WERI-Rb-1 (cell line): ENCODE measurements around the gene BRF1.
"Not testable (repeated sequence)": the region's sequence is repeated elsewhere in the genome, so short reads cannot be mapped to it uniquely, and the experiment has no call there.

ENCODE experiments used
- DNase-seq: peaks from one replicate; pipeline ENCODE4 v3.0.0-alpha.2; 2020
- H3K27ac ChIP-seq: fragments of 250-450 bp; sonication (Bioruptor Pico); 2 replicates; pipeline ENCODE4 v1.5.1; 2020; ENCODE audit warnings: mild to moderate bottlenecking, moderate library complexity
- H3K27me3 ChIP-seq: fragments of 250-450 bp; sonication (Bioruptor Pico); 2 replicates; pipeline ENCODE4 v1.5.1; 2021; ENCODE audit warnings: mild to moderate bottlenecking, low read depth, moderate library complexity; ENCODE audit not compliant: insufficient read depth, severe bottlenecking
- H3K36me3 ChIP-seq: fragments of 250-450 bp; sonication (Bioruptor Pico); 2 replicates; pipeline ENCODE4 v1.5.1; 2020; ENCODE audit warnings: mild to moderate bottlenecking, moderate library complexity
- H3K4me3 ChIP-seq: 2 replicates; pipeline ENCODE4 v1.5.1; 2011; ENCODE audit warnings: low read depth, mild to moderate bottlenecking, control low read depth, low read length
- H3K9me3 ChIP-seq: fragments of 250-450 bp; sonication (Bioruptor Pico); 2 replicates; pipeline ENCODE4 v1.5.1; 2021; ENCODE audit warnings: mild to moderate bottlenecking, moderate library complexity; ENCODE audit not compliant: severe bottlenecking
- TF ChIP-seq, protein P1 (sequence below): IDR thresholded peaks from 2 replicates; pipeline ENCODE4 v1.5.1; 2011; ENCODE audit warnings: low read depth, mild to moderate bottlenecking, control low read depth, inconsistent platforms, low read length

The BRF1 gene

DNA sequence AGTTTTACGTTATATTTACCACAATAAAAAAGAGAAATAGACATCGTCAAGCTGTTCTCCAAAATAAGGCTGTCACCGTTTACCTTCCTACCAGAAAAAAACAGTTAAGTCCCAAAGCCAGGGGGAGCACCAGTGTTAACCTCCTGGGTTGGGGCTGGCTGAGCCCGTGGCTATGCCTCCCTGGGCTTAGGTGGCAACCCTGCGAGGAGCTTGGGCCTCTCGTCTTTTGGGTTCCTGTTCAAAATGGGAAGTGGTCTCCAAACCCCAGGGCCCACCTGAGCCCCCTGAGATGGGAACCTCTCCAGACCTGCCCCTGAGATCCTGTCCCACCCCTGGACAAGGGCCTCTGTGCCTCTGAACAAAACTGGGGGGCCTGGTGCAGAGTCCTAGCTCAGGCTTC, 36.6 kb upstream of the BRF1 start:
- Histone ChIP-seq H3K27me3 (no peaks in the 10 kb centered on the region), H3K9me3 (no peaks in the 10 kb centered on the region), H3K4me3 (no peak overlapping the region), H3K27ac (no peak overlapping the region), H3K36me3 (no peaks in the 10 kb centered on the region)
- no peak for DNase-seq
- TF ChIP-seq, protein P1, sequence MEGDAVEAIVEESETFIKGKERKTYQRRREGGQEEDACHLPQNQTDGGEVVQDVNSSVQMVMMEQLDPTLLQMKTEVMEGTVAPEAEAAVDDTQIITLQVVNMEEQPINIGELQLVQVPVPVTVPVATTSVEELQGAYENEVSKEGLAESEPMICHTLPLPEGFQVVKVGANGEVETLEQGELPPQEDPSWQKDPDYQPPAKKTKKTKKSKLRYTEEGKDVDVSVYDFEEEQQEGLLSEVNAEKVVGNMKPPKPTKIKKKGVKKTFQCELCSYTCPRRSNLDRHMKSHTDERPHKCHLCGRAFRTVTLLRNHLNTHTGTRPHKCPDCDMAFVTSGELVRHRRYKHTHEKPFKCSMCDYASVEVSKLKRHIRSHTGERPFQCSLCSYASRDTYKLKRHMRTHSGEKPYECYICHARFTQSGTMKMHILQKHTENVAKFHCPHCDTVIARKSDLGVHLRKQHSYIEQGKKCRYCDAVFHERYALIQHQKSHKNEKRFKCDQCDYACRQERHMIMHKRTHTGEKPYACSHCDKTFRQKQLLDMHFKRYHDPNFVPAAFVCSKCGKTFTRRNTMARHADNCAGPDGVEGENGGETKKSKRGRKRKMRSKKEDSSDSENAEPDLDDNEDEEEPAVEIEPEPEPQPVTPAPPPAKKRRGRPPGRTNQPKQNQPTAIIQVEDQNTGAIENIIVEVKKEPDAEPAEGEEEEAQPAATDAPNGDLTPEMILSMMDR, result no peak

DNA sequence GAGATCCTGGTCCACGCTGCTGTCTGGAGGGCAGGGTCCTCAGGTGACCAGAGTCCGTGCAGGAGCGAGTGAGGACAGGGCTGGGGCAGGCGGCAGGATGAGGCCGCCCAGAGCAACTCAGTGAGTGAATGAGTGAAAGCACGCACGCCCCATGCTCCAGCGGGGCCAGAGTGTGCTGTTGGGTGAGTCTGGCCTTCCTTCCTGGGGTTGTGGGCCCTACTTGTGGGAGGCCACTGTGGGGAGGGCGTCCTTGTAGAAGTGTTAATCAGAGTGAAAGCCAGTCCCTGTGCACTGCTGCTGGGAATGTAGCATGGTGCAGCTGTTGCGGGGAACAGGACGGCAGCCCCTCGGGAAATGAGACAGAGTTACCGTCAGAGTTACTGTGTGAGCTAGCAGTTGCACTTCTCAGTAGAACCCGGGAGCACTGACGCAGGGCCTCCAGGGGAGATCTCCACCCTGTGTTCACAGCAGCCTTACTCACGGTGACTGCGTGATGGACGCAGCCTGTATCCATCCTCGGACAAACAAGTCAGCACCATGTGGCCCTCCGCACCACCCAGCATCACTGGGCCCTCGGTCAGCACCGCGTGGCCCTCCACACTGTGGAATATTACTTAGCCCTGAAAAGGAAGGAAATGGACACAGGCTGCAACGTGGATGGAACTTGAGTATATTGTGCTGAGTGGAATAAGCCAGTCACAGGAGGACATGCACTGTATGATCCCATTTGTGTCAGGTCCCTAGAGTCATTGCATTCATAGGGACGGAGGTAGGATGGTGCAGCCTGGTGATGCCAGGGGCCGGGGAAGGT, 35.9 kb upstream of the BRF1 start:
- no peak for DNase-seq
- no peaks in the 10 kb centered on the region for H3K27me3 ChIP-seq
- H3K27ac ChIP-seq, result no peak overlapping the region
- TF ChIP-seq, protein P1, result no peak
- no peaks in the 10 kb centered on the region for H3K9me3 ChIP-seq
- no peaks in the 10 kb centered on the region for H3K36me3 ChIP-seq
- H3K4me3 ChIP-seq, result no peak overlapping the region

DNA sequence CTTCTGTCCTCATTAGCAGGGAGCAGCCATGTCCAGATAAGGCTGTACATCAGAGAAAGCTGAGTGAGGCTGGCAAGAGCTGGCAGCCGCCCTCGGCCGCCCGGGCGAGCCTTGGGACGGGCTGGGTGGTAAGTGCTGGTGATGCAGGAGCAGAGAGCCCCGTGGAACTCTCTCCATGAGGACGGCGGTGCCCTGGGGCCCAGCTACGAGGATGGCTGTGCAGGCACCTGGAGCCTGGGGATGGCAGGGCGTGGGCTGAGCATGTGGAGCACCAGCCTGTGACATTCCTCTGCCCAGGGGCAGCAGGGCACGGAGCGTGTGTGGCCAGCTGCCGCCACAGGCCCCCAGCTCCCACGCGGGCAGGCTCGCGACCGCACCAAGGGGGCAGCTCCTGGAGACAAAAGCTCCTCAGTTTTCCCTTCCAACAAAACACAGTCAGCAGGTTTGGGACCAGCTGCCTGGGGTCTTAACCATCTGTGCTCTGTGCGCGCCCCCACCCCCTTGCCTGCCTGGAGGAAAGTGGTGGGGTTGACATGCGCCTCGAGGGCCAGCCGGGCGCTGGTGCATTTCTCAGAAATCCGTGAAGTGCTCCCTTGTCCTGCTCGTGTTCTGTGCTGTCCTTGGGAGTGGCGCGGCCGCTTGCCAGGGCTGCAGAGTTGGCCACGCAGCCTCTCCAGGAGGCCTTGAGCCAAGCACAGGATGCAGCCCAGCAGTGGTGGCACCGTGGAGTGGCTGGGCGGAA, 35.1 kb upstream of the BRF1 start:
- Histone ChIP-seq H3K27ac (no peak overlapping the region), H3K4me3 (no peak overlapping the region), H3K9me3 (no peaks in the 10 kb centered on the region), H3K36me3 (no peaks in the 10 kb centered on the region), H3K27me3 (no peaks in the 10 kb centered on the region)
- TF ChIP-seq, protein P1, result no peak
- DNase-seq, result no peak

DNA sequence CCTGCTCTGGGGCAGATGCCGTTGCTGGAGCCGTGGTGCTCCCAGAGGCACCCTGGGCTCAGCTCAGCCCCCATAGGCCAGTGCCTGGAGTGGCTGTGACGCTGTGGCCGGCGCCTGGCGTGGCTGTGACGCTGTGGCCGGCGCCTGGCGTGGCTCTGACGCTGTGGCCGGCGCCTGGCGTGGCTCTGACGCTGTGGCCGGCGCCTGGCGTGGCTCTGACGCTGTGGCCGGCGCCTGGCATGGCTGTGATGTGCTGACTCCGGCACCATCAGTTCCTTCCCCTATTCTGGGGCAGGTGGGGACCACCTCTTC, 34.4 kb upstream of the BRF1 start:
- H3K27me3 ChIP-seq, DNase-seq, H3K36me3 ChIP-seq, H3K27ac ChIP-seq, H3K4me3 ChIP-seq, H3K9me3 ChIP-seq: not testable (repeated sequence)

GRCh38 chr14:105334383-105335230, 33.8 kb upstream of the BRF1 start:
- no peaks in the 10 kb centered on the region for H3K27me3 ChIP-seq
- no peaks in the 10 kb centered on the region for H3K9me3 ChIP-seq
- TF ChIP-seq, protein P1, result peak; percentile 29; the same call in 1 of the 2 replicates
- no peaks in the 10 kb centered on the region for H3K36me3 ChIP-seq
- no peak overlapping the region for H3K4me3 ChIP-seq
- no peak overlapping the region for H3K27ac ChIP-seq
- no peak for DNase-seq
